ENCODE results near the gene GRHL1. TPM values are rescaled to one million over a fixed set of nuclear protein-coding genes. Genes with fewer than 3 reads are reported as not detected.

The GRHL1 gene
- total RNA-seq, 1 experiment from 2014 or later, result 10.3 TPM

- ATAC-seq (no peak), DNase-seq (no peak)
- Histone ChIP-seq H3K79me2 (ENCODE audit: low read length) (peaks cover 8% of the 10 kb centered on the region), H4K20me1 (ENCODE audit: low read length) (no peaks in the 10 kb centered on the region), H3K27me3 (ENCODE audit: low read length) (no peaks in the 10 kb centered on the region), H3K36me3 (ENCODE audit: low read depth, low read length) (no peaks in the 10 kb centered on the region), H3K9me2 (replicated peaks; ENCODE audit: low read length) (no peaks in the 10 kb centered on the region), H3K4me3 (ENCODE audit: low read length) (no peak overlapping the region), H3K4me1 (ENCODE audit: insufficient read depth, low read length) (peaks cover 17% of the 10 kb centered on the region), H3K9me3 (ENCODE audit: low read length) (no peaks in the 10 kb centered on the region), H3K4me2 (ENCODE audit: low read length) (no peak overlapping the region), H2AFZ (ENCODE audit: low read length) (no peak overlapping the region), H3F3A (ENCODE audit: low read length, unreplicated experiment) (no peaks in the 10 kb centered on the region), H3K27ac (ENCODE audit: low read length) (no peak overlapping the region), H3K9ac (ENCODE audit: low read length) (no peak overlapping the region)
- BruUV-seq (replicated peaks), result no TSS peak
- ChIA-PET POLR2A (ENCODE audit: unreplicated experiment) (no interaction called here), CTCF (no interaction called here)
- TF ChIP-seq EZH2phosphoT487 (IDR thresholded peaks at IDR 0.05; ENCODE audit: borderline replicate concordance, low read length) (no peak), EZH2 (IDR thresholded peaks at IDR 0.05; ENCODE audit: low read length, unreplicated experiment) (no peak)
- intact Hi-C loops (cut with micrococcal nuclease), result no loop called here
These were observed 88.3 kb downstream of the GRHL1 start for GRCh38 chr2:10039658-10040410.

- no peak overlapping the region for H3K9ac ChIP-seq (ENCODE audit: low read length)
- TF ChIP-seq EZH2phosphoT487 (IDR thresholded peaks at IDR 0.05; ENCODE audit: borderline replicate concordance, low read length), result no peak
- TF ChIP-seq CTCF (conservative IDR thresholded peaks at IDR 0.05; ENCODE audit: low read depth, low read length), result no peak
- TF ChIP-seq EZH2 (IDR thresholded peaks at IDR 0.05; ENCODE audit: low read length, unreplicated experiment), result no peak
- no peaks in the 10 kb centered on the region for H3F3A ChIP-seq (ENCODE audit: low read length, unreplicated experiment)
- ChIA-PET CTCF (no interaction called here), POLR2A (ENCODE audit: unreplicated experiment) (no interaction called here)
- peaks cover 6% of the 10 kb centered on the region for H3K4me1 ChIP-seq (ENCODE audit: insufficient read depth, low read length)
- H4K20me1 ChIP-seq (ENCODE audit: low read length), result no peaks in the 10 kb centered on the region
- peaks cover under 1% of the 10 kb centered on the region; the same call in 1 of the 2 replicates for H3K36me3 ChIP-seq (ENCODE audit: low read depth, low read length)
- no peak overlapping the region for H2AFZ ChIP-seq (ENCODE audit: low read length)
- H3K4me3 ChIP-seq (ENCODE audit: low read length), result no peak overlapping the region
- BruUV-seq (replicated peaks), result no TSS peak
- no peak for DNase-seq
- H3K9me2 ChIP-seq (replicated peaks; ENCODE audit: low read length), result no peaks in the 10 kb centered on the region
- H3K9me3 ChIP-seq (ENCODE audit: low read length), result no peaks in the 10 kb centered on the region
- no peak for ATAC-seq
- no peak overlapping the region for H3K4me2 ChIP-seq (ENCODE audit: low read length)
- no peaks in the 10 kb centered on the region for H3K27me3 ChIP-seq (ENCODE audit: low read length)
- peaks cover 12% of the 10 kb centered on the region for H3K79me2 ChIP-seq (ENCODE audit: low read length)
- no peak overlapping the region for H3K27ac ChIP-seq (ENCODE audit: low read length)
- intact Hi-C loops (cut with micrococcal nuclease), result no loop called here
These were observed 90.2 kb downstream of the GRHL1 start for GRCh38 chr2:10041711-10042110.

- ChIA-PET POLR2A (ENCODE audit: unreplicated experiment) (no interaction called here), CTCF (interaction anchor here (0.9 kb wide), 1 partner anchor 58 kb away, joined by 3 read pairs; no protein-coding TSS in a partner anchor)
- Histone ChIP-seq H3K9me2 (replicated peaks; ENCODE audit: low read length) (no peaks in the 10 kb centered on the region), H3K4me3 (ENCODE audit: low read length) (no peak overlapping the region), H3K36me3 (ENCODE audit: low read depth, low read length) (peaks cover 2% of the 10 kb centered on the region; the same call in 1 of the 2 replicates), H3K9ac (ENCODE audit: low read length) (no peak overlapping the region), H3K4me2 (ENCODE audit: low read length) (no peak overlapping the region), H3K9me3 (ENCODE audit: low read length) (no peaks in the 10 kb centered on the region), H3F3A (ENCODE audit: low read length, unreplicated experiment) (no peaks in the 10 kb centered on the region), H4K20me1 (ENCODE audit: low read length) (no peaks in the 10 kb centered on the region), H3K27ac (ENCODE audit: low read length) (no peak overlapping the region), H3K4me1 (ENCODE audit: insufficient read depth, low read length) (peaks cover 5% of the 10 kb centered on the region), H3K27me3 (ENCODE audit: low read length) (no peaks in the 10 kb centered on the region), H3K79me2 (ENCODE audit: low read length) (peaks cover 12% of the 10 kb centered on the region), H2AFZ (ENCODE audit: low read length) (no peak overlapping the region)
- ATAC-seq, result no peak
- no peak for DNase-seq
- TF ChIP-seq EZH2phosphoT487 (IDR thresholded peaks at IDR 0.05; ENCODE audit: borderline replicate concordance, low read length) (no peak), EZH2 (IDR thresholded peaks at IDR 0.05; ENCODE audit: low read length, unreplicated experiment) (no peak), CTCF (conservative IDR thresholded peaks at IDR 0.05; ENCODE audit: low read depth, low read length) (no peak)
- intact Hi-C loops (cut with micrococcal nuclease), result no loop called here
- no TSS peak for BruUV-seq (replicated peaks)
These were observed 91.0 kb downstream of the GRHL1 start for GRCh38 chr2:10042301-10043161.

Data from PC-3 (cell line).